Cardiac fibroblast (primary cell): ENCODE measurements around the gene VAMP3.

ENCODE experiments used
- DNase-seq, 2 donors: peaks; one replicate each; pipeline versions ENCODE4 v3.0.0 to v3.0.0-alpha.2; 2010; ENCODE audit warnings: low read depth in 2 of 2
- H3K4me3 ChIP-seq, 2 donors: replicated peaks in 1 of 2; 1 replicate in 1 of 2; 2 replicates in 1 of 2; pipeline ENCODE4 v1.5.1; 2011; ENCODE audit warnings: low read depth in 2 of 2, low read length in 2 of 2, mild to moderate bottlenecking in 2 of 2, moderate library complexity in 1 of 2
- CTCF ChIP-seq: IDR thresholded peaks from one replicate; pipeline ENCODE4 v1.5.1; 2011; ENCODE audit warnings: low read depth, mild to moderate bottlenecking, low read length, inconsistent platforms

Gene VAMP3

GRCh38 chr1:7732331-7732730 lies 38.8 kb upstream of the VAMP3 start:
- H3K4me3 ChIP-seq: no peak overlapping the region
- no peak for TF ChIP-seq CTCF
- DNase-seq: no peak

GRCh38 chr1:7733276-7733675 lies 37.8 kb upstream of the VAMP3 start:
- TF ChIP-seq CTCF: no peak
- no peak overlapping the region for H3K4me3 ChIP-seq
- no peak for DNase-seq

GRCh38 chr1:7738044-7738443 lies 33.1 kb upstream of the VAMP3 start:
- no peak for TF ChIP-seq CTCF
- H3K4me3 ChIP-seq: no peak overlapping the region
- DNase-seq: no peak

GRCh38 chr1:7743346-7743745 lies 27.8 kb upstream of the VAMP3 start:
- no peak for TF ChIP-seq CTCF

GRCh38 chr1:7744882-7745281 lies 26.2 kb upstream of the VAMP3 start:
- no peak for TF ChIP-seq CTCF
- H3K4me3 ChIP-seq: no peak overlapping the region
- no peak for DNase-seq

More at GRCh38 chr1:7743346-7743745, 27.8 kb upstream of the VAMP3 start:
- no peak for DNase-seq
- no peak overlapping the region for H3K4me3 ChIP-seq

GRCh38 chr1:7745783-7746182 lies 25.3 kb upstream of the VAMP3 start:
- H3K4me3 ChIP-seq: no peak overlapping the region
- no peak for DNase-seq

More at GRCh38 chr1:7745783-7746182, 25.3 kb upstream of the VAMP3 start:
- no peak for TF ChIP-seq CTCF
